Femur (tissue), 1 donor: ENCODE data around the gene NEGR1.
A peak's percentile ranks its signal among the peaks of the same experiment; 100 is the strongest.

Source experiments
- DNase-seq: peaks from one replicate; pipeline ENCODE4 v3.0.0-alpha.2; 2017

NEGR1 gene

DNA sequence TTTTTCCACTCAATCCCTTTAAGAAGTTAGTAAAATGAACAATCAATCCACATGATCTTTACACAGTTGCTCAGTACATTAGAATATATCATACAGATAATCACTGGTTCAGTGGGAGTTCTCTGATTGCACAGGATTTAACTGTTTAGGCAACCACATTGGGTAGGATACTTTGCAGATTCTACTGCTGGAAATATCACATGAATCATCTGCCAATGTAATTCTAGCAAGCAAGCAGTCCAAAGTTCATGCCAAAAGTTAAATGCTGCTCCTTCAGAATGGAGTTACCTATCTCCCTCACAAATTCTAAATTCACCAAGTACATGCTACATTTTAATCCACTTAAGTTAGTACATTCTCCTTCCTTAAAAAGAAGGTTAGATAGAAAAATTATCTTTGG lies 52.4 kb downstream of the NEGR1 start:
- no peak for DNase-seq

DNA sequence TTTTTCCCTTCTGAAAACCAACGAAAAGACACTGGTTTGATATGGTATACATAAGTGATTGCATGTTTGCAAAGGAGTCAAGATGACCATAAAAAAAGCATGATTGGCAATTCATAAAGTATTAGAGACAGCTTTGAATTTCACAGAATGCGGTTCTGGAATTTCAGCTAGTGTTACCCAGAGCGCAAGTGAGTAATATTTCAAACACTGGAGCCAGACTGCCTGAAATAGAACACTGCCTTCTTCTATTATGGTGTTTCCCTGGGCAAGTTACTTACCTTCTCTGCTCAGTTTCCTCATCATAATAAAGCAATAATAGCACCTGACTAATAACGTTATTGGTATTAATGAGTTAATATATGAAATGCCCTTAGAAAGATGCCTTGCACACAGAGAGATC lies 54.7 kb downstream of the NEGR1 start:
- no peak for DNase-seq

DNA sequence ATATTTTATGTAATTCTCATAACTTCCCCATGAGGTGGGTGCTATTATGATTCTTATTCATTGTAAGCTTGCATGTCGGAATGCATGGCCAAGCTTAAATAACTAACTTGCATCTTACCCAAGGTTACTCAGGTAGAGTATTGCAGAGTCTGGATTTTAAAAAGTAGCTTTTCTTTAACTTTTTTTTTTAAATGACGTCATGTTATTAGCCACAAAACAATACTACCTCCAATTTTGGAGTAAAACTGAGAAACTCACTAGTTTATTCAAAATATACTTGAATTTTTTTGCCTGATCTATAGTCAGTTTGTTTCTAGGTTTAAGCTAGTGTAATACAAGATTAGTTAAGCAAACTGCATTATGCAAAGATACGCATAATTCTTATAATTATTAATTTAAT lies 57.8 kb downstream of the NEGR1 start:
- no peak for DNase-seq

DNA sequence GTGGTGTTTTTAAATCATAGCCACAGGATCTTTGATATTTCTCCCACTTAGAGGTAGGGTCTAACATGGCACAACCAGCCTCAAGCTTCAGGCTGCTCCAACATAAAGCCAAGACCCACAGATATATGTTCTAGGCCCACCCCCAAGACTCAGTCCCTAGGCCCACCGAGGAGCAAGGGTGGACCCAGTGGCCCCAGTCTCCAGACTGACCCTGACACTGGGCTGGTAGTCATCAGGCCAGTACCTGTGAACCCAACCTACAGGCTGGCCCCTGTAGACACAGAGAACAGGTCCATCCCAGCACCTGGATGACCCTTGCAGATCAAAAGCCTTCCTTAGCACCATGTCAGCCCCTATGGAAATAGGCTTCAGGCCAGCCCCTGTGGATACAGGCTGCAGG lies 60.5 kb downstream of the NEGR1 start:
- DNase-seq: peak; percentile 11

DNA sequence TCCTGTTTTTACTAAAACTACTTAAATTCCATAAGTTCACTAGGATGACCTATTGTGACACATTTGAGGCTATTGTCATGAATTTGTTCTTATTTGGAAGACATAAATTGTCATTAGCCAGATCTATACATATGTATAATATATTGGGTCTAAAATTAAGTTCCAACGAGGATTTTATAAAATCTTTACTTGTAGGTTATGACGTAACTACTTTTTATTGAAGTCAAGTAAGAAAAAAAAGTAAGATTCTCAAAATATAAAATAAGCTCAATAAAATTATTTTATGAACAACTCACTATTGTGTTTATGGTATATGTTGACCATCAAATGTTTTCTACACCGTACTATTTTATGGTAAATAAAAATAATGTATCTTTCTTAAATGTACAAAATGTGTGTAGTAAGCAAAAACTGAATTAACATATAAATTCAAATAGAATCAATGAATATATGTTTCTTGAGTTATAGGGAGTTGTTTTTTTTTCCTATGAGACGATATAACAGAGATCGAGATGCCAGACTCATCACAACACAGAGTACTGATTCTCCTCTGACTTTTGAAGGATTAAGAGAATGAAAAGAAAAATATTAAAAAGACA lies 64.1 kb downstream of the NEGR1 start:
- DNase-seq: no peak

DNA sequence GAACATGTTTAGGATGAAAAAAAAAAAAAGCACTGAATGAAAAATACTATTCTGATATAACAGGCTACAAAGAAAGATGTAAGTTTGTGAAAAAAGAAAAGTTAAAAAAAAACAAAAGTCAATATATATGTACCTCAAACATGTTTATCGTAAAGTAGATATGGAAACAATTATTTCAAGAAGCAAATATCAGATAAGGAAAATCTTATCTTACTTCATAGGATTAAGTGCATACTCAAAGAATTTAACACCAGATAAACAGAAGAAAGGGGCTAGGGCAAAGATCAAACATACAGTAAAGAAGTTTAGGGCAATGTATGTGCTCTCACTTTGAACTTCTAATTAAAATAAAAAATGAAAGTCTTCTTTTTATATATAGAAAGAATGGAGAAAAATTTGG lies 75.3 kb downstream of the NEGR1 start:
- DNase-seq: no peak

DNA sequence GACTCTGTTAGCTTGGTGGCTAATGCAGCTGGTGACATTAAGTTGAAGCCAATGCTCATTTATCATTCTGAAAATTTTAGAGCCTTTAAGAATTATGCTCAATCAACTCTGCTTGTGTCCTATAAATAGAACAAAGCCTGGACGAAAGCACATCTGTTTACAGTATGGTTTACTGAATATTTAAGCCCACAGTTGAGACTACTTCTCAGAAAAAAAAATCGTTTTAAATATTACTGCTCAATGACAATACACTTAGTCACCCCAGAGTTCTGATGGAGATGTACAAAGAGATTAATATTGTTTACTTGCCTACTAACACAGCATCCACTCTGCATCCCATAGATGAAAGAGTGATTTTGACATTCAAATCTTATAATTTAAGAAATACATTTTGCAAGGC lies 79.6 kb downstream of the NEGR1 start:
- no peak for DNase-seq

DNA sequence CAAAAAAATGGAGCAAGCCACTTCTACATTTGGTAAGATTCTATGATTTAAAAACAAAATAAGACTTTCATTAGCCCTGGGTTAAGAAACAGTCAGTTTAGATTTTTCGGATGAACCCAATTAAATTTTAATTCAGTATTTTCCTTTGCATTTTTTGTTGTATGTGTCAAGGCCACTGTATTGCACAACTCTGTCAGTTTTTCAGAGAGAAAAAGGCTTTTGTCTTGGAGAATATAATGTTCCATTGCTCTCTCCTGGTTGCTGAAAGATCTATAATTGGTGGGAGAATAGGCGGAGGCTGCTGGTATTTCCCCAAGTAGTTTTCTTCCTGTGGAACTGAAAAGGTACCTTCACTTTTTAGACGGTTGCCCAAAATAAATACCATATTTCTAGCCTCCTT lies 84.6 kb downstream of the NEGR1 start:
- DNase-seq: no peak

DNA sequence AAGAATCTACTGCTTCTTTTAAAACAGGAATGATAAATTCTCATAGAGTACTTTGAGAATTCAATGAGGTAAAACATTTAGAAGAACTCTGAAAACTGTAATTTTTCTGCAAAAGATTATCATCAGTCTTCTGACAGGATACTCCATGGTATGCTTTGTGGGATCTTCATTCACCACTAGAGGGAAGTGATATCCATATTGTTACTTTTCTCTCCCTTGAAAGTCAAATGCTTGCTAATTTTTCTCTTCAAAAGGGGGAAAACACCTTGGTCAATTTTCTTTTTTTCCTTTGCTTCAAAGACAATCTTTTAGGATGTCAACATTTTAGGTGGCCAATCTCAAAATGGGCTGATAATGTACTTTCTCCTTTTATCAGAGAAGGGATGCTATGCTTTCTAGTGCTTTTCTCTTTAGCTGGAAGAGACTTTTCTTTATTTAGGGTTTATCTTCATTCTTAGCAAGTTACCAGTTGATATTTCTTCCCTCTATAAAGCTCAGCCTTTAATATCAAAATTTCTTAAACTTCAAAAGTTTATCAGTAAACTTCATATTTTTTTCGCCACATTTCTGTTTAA lies 95.5 kb downstream of the NEGR1 start:
- DNase-seq: no peak

DNA sequence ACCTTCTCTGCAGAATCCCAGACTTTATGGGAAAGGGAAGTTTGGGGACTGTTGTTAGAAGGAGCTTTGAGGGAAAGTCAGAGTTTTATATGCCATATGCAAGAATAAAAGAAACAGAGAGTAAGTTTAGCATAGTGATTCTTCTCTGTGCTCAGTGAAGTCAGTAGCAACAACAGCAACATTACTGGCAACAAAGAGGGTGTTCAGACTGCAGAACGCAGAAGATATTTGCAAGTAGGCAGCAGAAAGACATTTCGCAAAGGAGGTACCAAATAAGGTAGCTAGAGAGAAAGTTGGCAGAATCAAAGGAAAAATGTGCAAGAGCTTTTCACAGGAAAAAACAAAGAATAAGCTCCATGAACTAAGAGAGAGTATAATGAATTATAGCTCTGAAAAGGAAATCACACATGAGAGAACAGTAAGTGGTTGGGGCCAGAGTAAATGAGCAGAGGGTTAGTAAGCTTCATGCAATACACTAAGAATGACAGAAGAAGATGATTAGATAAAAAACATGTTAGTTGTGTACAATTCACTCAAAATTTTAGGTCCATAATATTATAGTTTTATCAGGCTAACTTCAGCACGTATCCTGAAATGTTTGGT lies 98.1 kb downstream of the NEGR1 start:
- no peak for DNase-seq

DNA sequence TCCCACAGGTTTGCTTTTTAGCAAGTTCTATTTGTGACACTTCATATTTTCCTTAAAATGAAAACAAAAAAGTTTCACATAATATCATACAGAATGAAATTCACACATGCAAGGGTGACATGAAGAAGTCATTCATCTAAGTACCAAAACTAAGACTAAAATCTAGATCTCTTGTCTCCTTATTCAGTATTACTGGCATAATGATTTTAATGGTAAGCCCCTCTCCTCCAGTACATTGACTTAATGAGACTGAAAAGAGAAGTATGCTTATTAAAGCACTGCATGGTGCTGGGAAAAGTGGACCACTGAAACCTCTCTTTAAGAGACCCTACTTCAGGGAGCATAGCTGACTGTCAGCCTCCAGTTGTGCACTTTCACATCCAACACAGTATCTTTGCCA lies 99.5 kb downstream of the NEGR1 start:
- DNase-seq: no peak

DNA sequence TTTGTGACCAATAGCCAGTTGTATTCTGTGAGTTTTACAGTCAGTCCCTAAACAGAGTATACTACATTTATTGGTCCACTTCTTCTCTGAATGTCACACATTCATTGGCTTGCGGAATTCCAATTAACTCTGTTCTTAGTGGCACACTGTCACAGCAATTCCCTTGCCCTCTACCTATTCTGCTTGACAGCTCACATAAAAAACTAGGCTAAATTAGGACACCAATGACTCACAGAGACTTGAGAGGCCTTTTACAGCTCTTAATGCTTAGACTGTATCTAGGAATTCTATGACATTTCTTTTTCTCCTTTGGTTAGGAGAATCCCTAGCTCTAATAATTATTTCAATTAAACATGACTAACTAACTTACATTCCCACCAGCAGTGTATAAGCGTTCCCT lies 104.1 kb downstream of the NEGR1 start:
- DNase-seq: no peak

DNA sequence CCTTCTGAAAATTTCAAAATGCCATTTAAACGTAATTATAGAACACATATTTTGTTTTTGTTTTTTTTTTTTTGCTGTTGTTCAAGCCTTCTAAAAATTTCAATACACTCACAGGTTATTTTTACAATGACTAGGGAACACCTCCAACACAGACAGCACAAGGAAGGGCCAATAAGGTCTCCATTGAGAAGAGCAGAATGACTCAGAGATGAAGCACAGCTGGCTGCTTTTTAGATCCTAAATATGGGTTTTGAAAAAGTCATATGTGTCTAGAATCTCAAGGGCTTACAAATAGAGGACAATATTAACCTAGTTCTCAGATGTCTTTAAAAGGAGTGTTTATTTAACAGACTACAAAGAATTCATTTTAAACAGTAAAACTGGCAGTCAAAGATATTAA lies 104.6 kb downstream of the NEGR1 start:
- no peak for DNase-seq

DNA sequence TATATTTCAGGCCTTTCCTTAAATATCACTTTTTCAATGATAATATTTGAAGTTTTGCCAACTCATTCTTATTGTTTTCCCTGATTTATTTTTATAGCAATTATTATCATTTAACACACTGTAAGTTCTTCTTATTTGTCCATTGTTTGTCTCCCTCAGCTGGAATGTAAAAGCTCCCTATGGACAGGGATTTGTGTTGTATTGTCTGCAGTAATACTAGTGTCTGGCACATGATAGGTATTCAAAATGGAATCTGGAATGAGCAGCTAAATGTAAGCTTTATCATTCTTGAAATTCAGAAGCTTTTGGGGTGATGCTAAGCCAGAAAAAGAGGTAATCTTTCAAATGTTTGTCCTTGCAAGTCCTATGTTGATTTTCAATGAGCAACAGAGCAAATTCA lies 112.1 kb downstream of the NEGR1 start:
- no peak for DNase-seq

DNA sequence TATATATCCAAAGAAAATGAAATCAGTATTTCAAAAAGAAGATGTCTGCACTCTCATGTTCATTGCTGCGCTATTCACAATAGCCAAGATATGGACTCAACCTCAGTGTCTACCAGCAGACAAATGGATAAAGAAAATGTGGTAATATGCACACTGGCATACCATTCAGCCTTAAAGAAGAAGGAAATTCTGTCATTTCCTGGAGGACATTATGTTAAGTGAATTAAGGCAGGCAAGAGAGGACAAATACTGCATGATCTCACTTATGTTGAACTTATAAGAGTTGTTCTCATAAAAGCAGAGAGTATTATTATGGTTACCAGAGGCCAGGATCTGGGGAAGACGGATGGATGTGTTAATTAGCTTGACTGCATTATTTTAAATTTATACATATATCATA lies 115.9 kb downstream of the NEGR1 start:
- DNase-seq: no peak

DNA sequence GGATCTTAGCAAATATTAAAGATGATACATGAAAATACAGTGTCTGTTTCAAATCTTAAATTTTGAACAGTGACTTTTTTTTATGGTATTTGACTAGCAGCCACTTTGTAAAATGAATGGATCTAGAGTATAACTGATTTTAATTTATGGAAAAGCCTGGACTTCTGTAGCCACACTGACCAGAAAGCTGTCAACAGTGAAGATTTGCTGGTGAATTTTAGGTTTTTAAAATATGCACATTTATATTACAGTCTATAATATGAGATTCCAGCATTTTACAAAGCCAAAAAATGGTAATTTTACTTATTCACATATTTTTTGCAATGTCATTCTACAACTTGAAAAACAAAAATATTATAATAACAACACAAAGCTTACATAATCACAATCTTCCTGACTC lies 131.8 kb downstream of the NEGR1 start:
- no peak for DNase-seq

DNA sequence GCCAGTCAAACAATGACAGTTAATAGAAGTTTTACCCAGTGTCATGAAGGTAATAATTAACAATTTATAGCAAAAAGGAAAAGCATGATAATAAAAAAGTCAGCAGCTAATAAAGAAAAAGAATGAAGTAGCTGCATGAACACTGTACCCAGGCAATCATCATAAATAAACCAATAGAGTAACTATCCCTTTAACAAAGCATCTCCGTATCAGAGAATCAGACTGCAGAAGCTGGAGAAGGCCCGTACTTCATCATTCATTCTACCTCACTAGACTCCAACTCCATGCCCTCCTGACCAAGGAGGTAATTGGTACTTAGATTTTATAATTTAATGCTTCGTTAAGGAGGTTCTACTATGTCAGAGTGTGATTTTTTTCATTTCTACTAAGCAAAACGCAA lies 140.5 kb downstream of the NEGR1 start:
- no peak for DNase-seq

DNA sequence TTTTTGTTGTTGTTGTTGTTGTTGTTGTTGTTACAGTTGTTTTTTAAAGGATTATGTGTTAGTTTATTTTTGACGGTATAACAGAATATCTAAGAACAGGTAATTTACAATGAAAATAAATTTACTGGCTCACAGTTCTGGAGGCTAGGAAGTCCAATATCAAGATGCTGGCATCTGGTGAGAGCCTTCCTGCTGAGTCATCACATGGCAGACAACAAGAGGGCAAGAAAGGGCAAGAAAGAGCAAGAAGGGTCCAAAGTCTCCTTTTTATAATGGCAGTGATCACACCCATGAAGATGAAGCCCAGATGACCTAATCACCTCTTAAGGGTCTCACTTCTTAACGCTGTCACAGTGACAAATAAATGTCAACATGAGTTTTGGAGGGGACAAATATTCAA lies 142.1 kb downstream of the NEGR1 start:
- DNase-seq: no peak

DNA sequence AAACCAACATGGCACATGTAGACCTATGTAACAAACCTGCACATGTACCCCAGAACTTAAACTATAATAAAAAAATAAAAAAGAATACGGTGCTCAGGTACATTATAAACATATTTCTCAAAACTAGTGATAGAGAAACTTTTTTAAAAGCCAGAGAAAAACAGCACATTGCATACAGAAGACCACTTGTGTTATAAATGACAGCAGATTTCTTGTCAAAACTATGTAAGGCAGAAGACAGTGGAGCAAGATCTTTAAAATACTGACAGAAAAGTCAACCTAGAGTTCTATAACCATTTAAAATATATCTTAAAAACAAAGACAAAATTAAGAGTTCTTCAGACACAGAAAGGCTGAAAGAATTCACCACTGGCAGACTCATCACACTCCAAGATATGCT lies 144.7 kb downstream of the NEGR1 start:
- DNase-seq: no peak

DNA sequence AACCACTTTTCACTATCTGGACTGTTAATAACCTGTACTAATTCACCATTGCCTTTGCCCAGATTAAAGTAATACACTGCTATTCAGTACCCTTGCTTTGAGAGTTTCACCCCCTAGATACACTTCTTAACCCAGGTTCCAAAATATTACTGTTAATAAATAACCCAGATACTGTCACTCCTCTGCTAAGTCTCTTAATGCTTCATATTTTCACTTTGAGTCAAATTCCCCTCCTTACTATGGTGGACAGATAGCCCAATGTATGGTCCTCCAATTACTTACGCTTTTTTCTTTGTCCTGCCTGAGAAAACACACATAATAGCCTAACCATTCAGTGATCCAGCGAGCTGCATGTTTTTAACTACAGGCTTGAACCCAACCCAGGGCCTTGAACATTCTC lies 152.5 kb downstream of the NEGR1 start:
- DNase-seq: no peak

DNA sequence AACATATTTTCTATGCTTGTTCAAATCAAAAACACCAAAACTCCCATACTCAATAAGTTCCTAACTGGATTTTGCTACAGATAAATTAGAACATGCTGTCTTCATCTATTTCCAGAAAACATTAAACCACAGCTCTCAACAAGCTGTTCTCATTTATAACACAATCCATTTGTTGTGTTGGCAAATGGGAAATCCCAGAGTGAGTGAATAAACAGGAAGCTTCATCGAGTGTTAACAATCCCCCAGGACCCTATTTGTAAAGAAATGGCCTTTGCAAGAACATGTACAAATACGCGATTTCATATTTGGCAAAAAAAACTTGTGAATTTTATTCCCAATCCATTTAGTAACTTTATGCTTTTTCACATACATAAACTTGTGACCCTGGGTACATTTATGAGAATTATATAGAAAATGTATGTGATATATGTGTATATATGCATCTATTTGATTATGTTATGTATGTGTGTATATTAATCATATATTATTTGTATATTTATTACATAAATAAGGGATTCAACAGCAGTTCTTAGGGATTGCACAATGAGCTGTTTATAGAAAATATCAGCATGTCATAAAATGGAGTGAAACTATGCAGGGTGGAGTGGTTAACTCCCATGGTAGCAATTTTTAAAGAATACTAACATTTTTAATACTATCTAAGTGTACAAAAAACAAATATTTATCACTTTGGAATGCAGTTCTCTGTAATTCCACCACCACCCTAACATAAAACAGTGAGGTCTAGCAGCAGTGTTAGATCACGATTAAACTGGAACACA lies 160.0 kb downstream of the NEGR1 start:
- DNase-seq: no peak

DNA sequence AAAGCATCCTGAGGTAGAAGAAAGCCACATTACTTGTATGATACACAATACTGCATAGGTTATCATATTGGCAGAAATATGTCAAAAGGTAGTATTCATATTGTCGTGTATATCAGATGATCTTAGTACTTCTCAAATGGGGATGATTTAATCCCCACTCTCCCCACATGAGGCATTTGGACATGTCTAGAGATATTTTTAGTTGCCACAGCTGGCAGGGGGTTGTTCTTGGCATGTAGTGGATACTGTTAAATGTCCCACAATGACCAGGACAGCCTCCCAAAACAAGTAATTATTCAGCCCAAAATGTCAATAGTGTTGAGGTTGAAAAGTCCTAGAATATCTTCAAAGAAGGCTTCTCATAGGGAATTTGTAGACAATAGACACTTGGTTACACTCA lies 162.8 kb downstream of the NEGR1 start:
- no peak for DNase-seq

DNA sequence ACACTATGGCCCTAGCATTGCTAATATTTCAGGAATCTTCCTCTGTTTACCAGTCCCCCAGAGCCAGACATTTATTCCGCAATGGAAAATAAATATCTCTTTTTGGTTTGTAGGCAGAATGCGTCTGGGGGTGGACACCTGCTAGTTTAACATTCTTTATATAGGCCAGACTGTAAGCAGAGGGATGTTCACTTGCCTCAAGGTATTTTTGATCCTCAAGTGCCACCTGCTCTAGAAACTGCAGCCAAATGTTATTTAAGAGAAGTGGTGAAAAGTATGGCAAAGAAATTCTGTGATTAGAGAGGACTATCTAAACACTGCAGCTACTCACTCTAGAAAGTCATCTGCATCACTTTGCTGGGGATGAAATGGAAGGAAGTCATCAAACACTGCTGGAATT lies 164.7 kb downstream of the NEGR1 start:
- no peak for DNase-seq

DNA sequence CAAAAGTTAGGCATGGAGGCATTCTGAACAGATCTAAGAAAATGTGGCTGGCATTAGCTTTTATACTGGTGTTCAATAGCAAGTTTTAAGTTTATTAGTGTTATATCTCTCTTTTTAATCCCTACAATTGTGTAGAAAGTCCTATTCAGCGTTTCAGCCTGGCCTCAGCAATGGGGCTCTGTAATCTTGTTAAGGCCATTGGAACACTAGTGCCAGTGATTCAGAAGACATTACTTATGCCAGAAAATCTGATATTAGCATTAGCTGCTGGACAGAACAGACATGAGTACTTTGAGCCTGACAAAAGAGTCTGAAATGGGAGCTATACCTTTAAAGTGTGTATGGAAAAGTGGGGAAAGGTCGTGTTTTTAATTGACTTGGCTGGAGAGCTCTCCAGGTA lies 167.0 kb downstream of the NEGR1 start:
- DNase-seq: no peak
